ENCODE results near the gene LYL1.

Gene LYL1

GRCh38 chr19:13099073-13099999, 3.3 kb downstream of the LYL1 start:
- no peak for TF ChIP-seq CTCF (IDR thresholded peaks at IDR 0.05; ENCODE audit: low read depth, low read length, missing control alignments)
- H3K4me3 ChIP-seq (ENCODE audit: low read depth, low read length) = peak overlapping the region; percentile 39
- DNase-seq (ENCODE audit: low read depth) = no peak

GRCh38 chr19:13098277-13099072, 4.2 kb downstream of the LYL1 start:
- H3K4me3 ChIP-seq (ENCODE audit: low read depth, low read length) = no peak overlapping the region; the same call in 1 of the 2 replicates
- DNase-seq (ENCODE audit: low read depth) = no peak
- TF ChIP-seq CTCF (IDR thresholded peaks at IDR 0.05; ENCODE audit: low read depth, low read length, missing control alignments) = no peak

- H3K4me3 ChIP-seq (ENCODE audit: low read depth, low read length) = no peak overlapping the region
- DNase-seq (ENCODE audit: low read depth) = no peak
- TF ChIP-seq CTCF (IDR thresholded peaks at IDR 0.05; ENCODE audit: low read depth, low read length, missing control alignments) = no peak
These were observed 5.0 kb downstream of the LYL1 start for GRCh38 chr19:13097463-13098258.

- no peak for DNase-seq (ENCODE audit: low read depth)
- TF ChIP-seq CTCF (IDR thresholded peaks at IDR 0.05; ENCODE audit: low read depth, low read length, missing control alignments) = no peak
- no peak overlapping the region for H3K4me3 ChIP-seq (ENCODE audit: low read depth, low read length)
These were observed 5.6 kb downstream of the LYL1 start for GRCh38 chr19:13097033-13097462.

GRCh38 chr19:13095934-13096927, 6.4 kb downstream of the LYL1 start:
- peak; percentile 27 for TF ChIP-seq CTCF (IDR thresholded peaks at IDR 0.05; ENCODE audit: low read depth, low read length, missing control alignments)
- no peak overlapping the region for H3K4me3 ChIP-seq (ENCODE audit: low read depth, low read length)
- no peak for DNase-seq (ENCODE audit: low read depth)

All from GM12864 (cell line).